Activated T-cell treated with anti-CD3 and anti-CD28 coated beads for 1 hour (primary cell): ENCODE data around the gene CPSF3.

ENCODE experiments used
- DNase-seq: peaks from one replicate; pipeline ENCODE4 v3.0.0-alpha.2; 2020; ENCODE audit warnings: low read depth

The CPSF3 gene

DNA sequence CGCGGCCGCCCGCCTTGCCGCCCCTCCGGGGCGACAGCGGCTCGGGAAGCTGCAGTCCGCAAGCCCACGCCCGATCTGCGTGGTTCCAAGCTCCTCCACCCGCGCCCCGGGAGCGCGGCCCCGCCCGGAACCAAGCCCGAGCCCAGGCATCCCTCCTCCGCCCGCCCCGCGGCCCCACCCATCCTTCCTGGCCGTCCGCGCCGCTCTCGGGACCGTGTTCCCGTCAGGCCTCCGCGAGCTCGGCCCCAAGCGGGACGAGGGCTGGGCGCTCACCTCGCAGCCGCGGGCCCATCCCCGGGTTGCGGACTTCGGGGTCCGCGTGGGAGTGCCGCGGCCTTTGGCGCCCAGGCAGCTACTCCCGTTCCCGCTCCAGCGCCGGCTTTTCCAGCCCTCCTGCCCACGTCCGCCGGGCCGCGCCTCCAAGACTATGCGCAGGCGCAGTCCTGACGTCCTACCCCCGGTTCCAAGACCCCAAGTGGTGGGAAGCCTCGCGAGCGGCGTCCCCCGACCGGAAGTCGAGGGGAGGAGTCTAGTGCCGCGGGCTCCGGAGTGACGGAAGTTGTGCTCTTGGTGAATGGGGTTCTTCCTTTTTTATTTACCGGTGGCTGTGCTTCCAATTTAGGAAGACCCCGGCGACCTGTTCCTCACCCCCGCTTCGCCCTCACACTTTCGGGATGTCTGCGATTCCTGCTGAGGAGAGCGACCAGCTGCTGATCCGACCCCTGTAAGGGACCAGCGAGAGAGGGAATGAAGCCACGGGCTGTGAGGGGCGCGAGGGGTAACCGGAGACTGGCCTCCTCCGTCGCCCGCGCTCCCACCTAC, at the start of gene CPSF3, which contains the start of gene ITGB1BP1:
CPSF3 (plus strand) TSS at position 555 of the 822 bp plus-strand sequence; CDS start at position 675, 120 bp downstream.
ITGB1BP1 (minus strand) TSS at position 429 of the 822 bp plus-strand sequence. CDS start 4,831 bp downstream, outside the sequence.
- peak; percentile 91 for DNase-seq

DNA sequence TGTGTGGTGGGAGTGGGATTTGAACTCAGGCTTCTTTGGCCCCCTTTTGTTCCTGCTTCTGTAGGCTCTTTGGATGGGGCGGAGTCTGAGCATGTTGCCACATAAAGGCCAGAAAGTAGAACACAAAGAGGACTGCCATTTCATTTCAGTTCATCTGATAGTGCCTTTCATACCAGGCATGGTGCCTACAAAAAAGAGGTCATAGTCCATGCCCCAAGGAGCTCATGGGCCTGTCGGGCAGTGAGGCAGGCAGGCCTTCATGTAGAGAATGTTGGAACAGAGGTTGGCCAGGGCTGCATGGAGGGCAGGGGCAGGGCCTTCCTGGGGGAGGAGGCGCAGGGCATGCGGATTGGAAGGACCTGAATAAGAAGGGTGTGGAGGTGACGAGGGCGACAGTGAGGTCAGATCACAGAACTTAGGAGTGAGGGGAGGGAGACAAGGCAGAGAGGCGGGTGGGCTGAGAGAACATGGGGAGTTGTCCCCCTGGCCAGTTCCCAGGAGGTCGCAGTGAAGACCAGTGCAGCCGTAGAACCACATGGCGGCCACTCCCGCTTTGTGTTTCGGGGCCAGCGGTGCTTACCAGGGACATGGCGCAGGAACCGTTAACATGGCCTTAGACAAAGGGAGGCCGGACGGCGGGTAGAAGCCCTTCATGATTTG, 49.3 kb upstream of the CPSF3 start:
- no peak for DNase-seq

DNA sequence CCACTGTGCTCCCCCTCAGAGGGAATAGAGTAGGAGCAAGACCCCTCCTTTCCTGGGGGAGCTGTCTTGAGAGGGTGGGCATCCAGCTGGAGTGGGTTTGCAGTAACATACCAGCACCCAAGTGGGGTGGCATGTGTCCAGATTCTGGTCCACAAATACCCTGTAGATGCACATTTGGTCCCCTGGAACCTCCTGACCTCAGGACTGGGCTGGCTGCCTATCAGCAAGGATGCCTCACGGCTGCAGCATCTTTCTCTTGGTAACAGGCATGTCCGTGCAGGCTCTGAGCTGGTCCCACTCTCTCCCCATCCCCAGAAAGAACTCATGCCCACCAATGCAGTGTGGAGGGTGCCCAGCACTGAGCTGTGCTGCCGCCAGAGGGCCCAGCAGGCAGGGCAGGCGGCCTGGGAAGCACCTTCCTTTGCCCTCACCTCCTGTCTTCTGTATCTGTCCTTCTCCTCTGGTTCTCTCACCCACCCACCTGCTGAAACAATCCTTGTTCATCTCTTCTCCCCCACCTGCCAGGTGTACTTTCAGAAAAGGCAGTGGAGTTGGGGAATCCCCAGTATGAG, 47.5 kb upstream of the CPSF3 start:
- DNase-seq, result no peak

DNA sequence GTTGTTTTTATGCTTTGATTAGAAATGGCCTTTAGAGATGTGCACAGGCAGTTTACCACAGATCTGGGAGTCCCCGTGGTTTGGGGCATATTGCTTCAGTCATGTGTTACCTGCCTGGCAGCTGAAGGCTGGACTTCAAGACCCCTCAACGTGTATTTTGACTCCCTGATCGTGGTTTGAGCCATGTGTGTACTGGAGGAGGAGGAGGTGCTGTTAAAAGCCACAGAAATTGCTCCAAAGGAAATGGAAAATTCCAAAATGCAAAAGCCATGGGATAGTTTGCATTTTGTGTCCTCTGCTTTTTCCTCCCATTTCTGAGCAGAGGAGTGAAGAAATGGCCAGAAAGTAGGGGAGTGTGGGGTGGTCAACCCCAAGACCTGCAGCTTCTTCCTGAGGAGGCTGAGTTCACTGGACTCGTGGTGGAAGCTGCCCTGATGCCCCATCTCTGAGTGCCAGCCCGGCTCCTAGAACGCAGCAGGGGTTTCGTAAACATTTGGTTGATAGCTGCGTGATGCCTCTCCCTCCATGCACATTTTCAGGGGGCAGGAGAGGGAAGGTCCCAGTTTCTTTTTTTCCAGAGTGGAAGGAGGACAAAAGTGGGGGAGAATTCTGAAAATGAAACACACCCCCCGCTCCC, 45.9 kb upstream of the CPSF3 start:
- DNase-seq, result no peak

DNA sequence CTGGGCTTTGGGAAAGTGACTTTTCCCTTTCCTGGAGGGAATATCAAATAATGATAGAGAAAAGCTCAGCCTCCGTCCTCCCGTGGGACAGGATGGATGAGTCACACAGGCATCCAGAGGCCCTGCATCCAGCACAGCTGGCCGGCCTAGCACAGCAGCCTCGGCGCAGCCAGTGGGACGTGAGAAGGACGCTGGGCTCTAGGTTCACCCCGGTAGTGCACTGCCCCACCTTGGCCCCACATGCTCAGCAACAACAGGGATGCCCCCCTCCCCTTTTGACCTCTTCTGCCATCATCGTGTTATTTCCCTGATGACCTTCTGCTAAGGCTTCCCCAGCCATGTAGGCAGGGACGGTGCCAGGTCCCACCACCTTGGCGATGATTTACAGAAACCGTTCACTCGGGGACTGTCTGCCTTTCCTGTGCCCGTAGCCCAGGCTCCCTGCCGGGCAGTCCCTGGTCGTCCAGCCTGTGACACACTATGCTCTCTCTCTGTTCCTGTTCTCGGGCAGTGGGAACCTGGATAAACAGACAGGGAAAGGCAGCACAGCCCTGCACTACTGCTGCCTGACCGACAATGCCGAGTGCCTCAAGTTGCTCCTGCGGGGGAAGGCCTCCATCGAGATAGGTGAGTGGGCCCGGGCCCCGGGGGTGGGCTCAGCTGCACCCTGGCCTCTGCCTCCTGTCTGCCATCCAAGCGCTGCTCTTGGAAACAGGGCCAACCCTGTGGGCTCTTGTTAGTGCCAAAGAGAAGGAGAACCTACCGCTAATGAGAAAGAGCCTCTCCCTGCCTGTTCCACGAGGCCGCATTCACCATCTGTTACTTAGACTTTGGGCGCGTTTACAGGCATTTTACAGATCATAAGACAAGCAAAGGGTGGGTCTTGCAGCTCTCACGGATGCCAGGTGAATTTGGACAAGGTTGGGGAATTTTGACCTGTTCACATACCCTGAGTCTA, 44.7 kb upstream of the CPSF3 start:
- DNase-seq, result no peak

DNA sequence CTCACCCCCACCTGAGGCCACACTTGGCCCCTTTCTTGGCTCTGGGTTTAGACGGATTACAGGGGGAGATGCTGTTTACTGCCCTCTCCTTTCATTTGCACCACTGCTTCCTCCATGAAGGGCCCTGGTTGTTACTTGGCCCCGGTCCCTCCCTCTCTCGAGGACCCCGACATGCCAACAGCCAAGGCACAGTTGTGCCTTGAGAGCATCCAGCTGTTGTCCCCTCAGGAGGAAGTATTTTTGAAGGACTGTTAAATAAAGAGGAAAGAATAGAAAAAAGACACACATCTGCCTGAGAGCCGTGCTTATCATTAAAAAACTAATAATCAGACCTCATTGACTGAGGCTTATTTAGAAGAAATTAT, 44.1 kb upstream of the CPSF3 start:
- no peak for DNase-seq

DNA sequence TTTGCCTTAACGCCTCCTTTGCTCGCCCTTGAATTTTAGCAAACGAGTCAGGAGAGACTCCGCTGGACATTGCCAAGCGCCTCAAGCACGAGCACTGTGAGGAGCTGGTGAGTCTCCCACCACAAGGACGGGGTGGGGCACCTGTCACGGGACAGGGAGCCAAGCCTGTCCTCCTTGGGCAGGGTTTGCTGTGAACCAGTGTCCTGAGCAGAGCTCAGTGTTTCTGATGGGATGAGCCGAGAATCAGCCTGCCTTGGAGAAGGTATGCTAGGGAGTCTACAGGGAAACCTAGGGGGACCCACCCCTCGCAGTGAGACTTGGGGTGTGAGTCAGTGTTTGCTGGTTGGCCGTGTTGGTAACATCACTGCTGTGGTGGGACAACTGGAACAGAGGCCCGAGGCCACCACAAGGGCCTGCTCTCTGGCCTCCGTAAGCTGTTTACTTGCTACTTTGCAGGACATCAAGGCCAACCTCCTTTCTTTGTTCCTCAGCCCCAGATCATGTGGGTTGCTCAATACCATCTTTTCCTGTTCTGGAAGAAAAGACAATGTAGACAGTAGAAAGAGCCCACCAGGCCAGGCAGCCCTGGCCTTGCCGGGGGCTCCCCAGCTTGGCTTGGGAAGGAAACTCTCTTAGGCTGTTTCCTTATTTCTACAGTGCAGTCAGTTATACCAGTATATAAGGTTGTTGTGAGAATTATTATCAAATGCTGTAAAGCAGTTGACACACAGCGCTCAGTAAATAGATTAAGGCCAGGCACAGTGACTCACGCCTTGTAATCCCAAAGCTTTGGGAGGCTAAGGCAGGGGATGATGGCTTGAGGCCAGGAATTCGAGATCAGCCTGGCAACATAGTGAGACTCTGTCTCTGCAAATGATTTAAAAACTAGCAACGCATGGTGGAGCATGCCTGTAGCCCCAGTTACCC, 42.5 kb upstream of the CPSF3 start:
- DNase-seq, result no peak

DNA sequence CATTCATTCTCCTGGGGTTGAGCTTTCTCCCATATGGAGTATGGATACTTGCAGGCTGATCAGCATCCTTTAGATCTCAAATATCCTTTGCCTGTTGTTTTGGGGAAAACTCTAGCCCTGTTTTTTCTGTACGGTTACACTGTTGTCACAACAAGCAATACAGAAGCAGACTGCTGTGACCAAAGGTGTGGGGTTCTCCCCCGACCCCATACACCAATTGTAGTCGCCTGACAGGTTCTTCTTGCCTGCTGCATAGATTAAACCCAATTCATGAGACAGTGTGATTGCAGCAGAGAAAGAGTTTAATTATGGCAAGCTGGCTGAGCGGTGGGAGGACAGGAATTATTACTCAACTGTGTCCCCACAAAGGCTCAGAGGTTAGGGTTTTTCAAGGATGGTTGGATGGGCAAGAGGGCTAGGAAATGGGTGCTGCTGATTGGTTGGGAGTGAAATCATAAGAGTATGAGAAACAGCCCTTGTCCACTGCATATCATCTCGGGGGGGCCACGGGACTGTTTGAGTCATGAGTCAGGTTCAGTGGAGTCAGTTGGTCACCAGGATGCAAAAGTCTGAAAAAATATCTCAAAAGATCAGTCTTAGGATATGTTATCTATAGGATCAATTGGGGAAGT, 40.7 kb upstream of the CPSF3 start:
- DNase-seq, result no peak

DNA sequence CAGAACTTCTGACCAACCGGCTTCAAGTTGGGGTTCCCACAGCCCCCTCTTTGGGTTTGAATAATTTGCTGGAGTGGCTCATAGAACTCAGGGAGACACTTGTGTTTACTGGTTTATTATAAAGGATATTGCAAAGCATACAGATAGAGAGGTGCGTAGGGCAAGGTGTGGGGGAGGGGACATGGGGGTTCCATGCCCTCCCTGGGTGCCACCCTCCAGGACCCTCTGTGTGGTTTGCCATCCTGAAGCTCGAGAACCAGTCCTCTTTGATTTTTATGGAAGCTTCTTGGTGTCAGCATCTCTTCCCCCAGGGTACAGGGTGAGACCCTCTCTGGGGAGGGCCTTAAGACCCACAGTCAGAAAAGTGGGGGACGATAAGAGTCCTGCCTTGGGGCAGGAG, 38.9 kb upstream of the CPSF3 start:
- DNase-seq, result no peak

DNA sequence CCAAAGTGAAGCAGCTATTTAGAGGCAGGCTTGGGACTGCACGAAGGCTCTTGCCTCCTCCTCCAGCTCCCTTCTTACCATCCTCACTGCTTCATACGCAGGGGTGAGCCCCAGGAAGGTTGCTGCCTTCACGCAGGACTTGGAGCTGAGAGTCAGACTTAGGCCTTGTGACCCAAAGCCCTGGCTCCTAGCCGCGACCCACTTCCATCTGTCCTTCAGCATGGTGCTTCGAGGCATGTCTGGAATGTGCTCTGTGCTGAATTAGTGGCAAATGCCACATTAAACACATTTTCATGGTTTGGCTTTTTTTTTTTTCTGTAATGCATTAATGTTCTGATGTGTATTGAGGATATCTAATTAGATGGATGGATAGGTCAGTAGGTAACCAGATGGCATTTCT, 37.6 kb upstream of the CPSF3 start:
- no peak for DNase-seq

DNA sequence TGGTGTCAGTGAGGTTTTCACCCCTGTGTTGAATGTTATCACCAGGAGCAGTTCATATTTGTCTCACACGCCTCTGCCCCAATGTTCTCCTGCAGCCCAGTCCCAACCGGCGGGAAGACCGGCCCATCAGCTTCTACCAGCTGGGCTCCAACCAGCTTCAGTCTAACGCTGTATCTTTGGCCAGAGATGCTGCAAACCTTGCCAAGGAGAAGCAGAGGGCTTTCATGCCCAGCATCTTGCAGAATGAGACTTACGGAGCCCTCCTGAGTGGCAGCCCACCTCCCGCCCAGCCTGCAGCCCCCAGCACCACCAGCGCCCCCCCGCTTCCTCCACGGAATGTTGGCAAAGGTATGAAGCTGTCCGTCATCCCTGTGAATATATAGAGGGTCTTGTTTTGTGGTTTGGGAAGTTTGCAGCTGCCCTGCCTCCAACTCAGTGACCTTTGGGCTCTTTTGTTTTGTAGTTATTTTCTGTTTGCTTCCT, 35.2 kb upstream of the CPSF3 start:
- DNase-seq, result no peak

DNA sequence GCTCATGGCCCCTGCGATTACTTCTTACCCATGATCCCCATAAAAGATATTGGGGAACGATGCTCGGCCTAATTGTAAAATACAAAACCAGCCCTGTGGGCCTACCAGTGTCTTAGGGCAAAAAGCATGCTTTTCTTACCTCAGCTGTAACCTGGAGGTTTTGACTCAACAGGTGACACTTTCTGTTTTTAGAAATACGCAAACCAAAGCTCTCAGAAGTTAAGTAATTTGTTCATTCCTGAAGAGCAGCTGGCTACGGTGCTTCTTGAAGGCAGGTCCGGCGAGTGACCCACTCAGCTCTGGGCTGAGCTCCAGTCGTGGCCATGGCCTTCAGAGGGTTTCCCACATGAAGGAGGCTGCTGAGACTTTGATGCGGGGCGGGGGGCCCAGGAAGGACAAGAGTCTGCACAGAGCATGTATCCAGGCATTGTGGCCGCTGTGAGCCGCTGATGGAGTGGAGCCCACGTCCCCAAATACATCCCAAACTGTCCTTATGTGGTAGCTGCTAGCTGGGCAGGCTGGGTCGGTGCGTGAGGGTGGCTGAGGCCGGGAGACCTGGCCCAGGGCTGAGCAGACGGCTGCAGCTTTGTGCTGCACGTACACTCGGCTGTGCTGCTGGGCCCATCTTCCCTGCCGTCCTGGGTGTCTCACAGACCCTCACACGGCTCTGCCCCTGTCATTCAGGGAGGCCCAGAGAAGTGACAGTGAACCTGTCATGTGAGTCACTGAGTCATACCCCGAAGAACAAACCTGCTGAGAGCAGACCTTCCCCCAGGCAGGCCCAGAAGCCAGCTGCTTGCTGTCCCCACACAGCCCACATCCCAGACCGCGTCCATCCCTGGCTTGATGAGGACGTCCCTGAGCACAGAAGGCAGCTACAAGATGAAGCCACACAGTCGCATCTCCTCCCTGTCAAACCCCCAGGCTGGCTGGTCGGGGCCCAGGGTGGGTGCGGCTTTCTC, 34.2 kb upstream of the CPSF3 start:
- DNase-seq, result no peak

DNA sequence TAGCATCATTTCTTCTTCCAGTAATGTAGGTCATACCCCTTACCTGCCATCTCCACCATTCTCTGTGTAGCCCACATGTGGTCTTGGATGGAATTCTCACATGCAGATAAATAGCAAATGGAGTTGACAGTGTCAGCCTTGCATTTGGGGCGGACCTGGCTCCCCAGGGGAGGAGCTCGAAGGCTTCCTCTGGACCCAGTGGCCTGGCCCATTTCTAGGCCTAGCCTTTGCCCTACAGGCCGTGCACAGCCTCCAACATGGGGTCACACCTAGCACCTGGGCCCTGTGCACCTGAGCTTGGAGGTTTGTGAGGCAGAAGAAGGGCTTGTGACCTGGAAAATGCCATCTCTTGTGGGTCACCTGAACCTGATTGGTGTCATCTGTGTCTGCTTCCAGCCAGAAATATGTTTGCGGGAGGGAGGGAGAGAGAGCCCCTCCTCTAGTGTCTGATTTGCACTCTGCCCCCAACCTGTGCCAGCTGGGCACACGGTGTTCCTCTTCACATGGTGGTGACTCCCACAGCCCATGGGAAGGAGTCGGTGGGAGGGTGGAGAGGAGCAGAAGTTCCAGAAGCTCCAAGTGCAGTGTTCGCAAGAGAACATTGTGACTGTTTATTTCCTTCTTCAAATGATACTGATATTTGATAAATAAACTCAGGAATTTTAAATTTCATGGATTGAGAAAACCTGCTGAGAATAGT, 33.2 kb upstream of the CPSF3 start:
- no peak for DNase-seq

DNA sequence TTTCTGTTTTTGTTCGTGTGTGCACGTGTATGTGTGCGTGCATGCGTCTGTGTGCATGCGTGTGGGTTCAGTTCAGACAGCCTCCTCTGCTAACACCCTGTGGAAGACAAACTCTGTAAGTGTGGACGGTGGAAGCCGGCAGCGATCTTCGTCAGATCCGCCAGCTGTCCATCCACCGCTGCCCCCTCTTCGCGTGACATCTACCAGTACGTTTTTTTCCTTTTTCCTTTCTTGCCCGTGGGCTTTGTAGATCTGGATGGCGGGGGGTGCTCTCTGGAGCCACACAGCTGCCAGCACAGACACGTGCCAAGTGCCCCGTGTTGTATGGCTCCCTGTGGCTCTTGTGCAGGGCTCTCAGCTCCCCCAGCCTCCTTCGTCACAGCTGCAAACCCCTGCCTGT, 32.5 kb upstream of the CPSF3 start:
- no peak for DNase-seq

DNA sequence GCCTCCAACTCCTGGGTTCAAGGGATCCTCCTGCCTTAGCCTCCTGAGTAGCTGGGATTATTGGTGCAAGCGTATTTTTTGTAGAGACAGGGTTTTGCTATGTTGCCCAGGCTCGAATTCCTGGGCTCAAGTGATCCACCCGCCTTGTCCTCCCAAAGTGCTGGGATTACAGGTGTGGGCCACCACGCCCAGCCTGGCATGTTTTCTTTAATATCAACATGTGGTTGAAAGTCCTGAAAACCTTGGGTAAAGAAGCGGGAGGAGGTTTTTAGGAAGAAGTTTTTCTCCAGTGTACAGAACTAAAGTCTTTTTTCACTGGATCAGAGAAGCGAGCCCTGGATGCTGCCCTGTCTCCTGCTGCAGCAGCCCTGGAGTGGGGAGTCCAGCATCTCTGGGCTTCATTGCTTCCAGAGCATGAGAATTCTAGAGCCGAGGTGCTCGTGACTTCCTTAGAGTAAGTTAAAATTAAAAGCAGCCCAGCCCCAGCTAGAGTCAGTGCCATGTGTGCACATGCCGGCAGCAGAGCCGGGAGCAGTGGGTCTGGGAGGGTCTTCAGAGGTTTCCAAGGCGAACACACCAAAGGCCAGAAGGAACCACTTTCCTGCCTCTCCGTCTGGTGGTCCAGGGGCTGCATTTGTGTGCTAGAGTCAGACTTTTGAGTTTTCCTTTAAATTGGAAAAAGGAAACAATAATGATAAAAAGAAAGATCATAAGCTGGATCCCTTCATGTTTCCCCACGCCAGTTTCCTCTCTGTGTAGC, 31.3 kb upstream of the CPSF3 start:
- no peak for DNase-seq

DNA sequence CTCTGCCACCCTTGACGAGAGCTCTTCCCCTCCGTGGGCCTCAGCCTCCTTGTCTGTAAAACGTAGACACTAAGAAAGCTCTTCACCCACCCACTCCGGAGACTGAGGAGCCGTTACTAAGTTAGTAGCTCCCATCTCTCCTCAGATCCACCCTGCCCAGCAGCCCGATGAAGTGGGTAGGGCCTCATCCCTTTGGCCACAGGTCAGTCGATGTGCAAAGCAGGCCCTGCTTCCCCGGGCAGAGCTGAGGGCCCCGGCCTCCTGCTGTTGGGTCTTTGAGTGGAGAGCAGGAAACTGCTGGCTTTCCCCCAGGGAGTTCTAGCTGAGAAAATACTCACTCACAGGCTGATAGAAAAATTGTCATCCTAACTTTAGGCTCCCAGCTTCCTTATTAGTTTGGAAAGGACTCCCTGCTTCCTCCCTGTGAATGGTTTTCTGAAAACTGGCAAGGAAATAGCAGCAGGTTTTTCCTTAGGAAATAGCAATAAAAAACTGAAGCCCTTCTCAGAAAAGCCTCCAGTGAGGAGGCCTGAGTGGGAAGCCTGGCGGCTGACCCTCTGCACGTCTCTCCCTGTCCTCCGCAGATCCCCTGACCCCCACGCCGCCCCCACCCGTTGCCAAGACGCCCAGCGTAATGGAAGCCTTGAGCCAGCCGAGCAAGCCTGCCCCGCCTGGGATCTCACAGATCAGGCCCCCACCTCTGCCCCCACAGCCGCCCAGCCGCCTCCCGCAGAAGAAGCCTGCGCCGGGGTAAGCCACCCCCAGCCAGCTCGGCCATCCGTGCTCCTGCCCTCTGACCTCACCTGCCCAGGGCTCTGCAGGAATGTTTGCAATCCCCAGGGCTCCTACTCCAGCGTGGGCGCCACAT, 30.3 kb upstream of the CPSF3 start:
- DNase-seq, result no peak
